ENCODE measurements around the gene HAX1. TPM values are rescaled to one million over a fixed set of nuclear protein-coding genes. Genes with fewer than 3 reads are reported as not detected.
"Not testable (repeated sequence)": the region's sequence is repeated elsewhere in the genome, so short reads cannot be mapped to it uniquely, and the experiment has no call there.

HAX1 gene
- total RNA-seq, 2 donors from 2014 or later, result 63.9 to 71.6 TPM

DNA sequence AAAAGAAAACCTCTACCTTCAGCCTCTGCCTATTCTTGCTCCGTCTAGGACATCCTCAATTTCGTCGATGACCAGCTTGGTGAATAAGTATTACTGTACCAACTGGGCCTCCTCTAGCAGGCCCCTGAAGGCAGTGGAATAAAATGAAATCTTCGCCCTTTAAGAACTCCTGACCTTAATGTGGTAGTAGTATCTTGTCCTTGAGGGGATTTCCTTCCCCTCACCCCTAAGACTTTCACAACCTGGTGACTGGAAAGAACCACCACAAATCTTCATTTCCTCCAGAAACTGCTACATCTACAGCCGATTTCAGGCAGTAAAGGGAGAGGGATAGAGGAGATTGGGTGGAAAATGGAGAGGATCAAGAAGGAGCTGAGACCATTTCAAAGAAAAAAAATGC is 1.6 kb upstream of the HAX1 start:
- intact Hi-C loops (cut with DNase I), result no loop called here
- DNase-seq (ENCODE audit: low spot score), result no peak

DNA sequence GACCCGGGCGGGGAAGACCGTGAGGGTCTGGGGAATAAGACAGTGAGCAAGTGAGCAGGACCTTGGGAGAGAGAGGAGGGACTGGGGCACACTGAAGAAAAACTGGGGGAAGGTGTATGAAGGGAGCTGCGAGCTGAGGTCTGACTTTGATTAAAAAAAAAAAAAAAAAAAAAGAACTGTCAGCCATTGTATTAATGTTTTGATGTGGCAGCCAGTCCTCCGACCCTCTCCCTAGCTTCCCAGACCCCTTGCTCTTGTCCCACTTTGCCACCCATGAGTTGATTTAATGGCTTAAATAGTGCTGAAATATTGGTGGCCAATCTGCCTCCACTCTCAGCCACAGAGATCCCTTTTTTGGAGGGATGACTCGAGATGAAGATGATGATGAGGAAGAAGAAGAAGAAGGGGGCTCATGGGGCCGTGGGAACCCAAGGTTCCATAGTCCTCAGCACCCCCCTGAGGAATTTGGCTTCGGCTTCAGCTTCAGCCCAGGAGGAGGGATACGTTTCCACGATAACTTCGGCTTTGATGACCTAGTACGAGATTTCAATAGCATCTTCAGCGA is 652 bp downstream of the HAX1 start:
- DNase-seq (ENCODE audit: low spot score), result no peak
- intact Hi-C loops (cut with DNase I), result no loop called here

DNA sequence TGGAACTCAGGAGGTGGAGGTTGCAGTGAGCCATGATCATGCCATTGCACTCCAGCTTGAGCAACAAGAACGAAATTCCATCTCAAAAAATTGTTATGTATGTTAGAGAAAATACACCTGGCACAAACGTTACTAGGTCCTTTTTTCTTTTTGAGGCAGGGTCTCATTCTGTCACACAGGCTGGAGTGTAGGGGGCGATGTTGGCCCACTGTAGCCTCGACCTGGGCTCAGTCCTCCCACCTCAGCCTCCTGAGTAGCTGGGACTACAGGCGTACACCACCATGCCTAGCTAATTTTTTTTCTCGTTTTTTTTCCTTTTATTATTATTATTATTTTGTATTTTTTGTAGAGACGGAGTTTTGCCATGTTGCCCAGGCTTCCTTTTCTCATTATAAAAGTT is 4.4 kb downstream of the HAX1 start:
- no peak for DNase-seq (ENCODE audit: low spot score)
- intact Hi-C loops (cut with DNase I), result no loop called here

DNA sequence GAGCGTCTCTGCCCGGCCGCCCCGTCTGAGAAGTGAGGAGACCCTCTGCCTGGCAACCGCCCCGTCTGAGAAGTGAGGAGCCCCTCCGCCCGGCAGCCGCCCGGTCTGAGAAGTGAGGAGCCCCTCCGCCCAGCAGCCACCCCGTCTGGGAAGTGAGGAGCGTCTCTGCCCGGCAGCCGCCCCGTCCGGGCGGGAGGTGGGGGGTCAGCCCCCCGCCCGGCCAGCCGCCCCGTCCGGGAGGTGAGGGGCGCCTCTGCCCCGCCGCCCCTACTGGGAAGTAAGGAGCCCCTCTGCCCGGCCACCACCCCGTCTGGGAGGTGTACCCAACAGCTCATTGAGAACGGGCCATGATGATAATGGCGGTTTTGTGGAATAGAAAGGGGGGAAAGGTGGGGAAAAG is 15.2 kb downstream of the HAX1 start:
- DNase-seq (ENCODE audit: low spot score); intact Hi-C loops (cut with DNase I): not testable (repeated sequence)

DNA sequence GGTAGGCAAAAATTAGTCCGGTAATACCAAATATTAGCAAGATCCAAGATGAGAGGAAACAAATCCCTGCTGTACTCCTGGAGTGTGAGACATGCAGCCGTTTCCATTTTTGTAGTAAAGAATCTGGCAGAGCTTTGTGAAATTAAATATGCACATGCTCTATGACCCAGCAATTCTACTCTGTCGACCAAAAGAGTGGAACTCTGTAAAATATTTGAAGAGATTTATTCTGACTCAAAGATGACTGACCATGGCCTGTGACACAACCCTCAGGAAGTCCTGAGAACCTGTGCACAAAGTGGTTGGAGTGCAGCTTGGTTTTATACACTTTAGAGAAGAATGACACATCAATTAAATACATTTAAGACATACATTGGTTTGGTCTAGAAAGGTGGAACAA is 16.2 kb downstream of the HAX1 start:
- peak; percentile 6 for DNase-seq (ENCODE audit: low spot score)
- intact Hi-C loops (cut with DNase I), result no loop called here

DNA sequence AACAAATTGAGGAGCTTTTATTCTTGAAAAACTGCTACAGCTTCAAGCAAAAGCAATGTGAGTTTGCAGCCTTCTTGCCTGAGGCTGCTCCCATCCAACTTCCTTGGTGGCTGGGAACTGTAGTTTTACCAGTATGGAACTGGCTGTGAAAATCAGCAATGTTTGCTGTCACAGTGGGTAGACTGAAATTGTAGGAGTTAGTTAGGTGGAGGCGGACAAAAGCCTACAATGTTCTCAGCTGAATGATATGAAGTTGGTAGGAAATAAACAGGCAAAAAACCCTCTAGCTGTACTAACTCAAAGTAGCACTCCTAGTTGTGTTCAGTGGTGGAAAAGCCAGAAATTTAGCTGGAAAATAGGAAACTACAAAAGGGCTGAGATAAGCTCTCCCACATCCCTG is 18.5 kb downstream of the HAX1 start:
- intact Hi-C loops (cut with DNase I), result no loop called here
- DNase-seq (ENCODE audit: low spot score), result no peak

DNA sequence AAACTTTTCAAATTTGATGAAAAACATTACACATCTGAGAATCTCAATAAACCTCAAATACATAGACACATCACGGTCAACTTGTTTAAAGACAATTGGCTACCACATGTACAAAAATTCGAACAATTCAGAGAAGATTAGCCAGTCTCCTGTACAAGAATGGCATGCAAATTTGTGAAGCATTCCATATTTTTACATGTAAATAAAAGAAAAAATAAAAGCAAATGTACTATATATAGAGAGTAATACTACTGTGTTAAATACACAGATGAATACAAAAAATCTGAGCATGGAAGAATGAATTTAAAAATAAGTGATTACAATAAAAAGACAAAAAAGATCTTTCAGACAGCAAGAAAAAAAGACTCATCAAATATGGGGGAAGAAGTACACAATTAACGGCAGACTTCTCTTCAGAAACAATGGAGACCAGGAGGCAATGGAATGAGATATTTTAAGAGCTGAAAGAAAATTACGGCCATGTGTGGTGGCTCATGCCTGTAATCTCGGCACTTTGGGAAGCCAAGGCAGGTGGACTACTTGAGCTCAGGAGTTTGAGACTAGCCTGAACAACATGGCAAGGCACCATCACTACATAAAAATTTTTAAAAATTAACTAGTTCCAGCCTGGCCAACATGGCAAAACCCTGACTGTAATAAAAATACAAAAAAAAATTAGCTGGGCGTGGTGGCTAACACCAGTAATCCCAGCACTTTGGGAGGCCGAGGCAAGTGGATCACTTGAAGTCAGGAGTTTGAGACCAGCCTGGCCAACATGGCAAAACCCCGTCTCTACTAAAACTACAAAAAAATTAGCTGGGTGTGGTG is 23.2 kb downstream of the HAX1 start:
- no peak for DNase-seq (ENCODE audit: low spot score)
- intact Hi-C loops (cut with DNase I), result no loop called here

DNA sequence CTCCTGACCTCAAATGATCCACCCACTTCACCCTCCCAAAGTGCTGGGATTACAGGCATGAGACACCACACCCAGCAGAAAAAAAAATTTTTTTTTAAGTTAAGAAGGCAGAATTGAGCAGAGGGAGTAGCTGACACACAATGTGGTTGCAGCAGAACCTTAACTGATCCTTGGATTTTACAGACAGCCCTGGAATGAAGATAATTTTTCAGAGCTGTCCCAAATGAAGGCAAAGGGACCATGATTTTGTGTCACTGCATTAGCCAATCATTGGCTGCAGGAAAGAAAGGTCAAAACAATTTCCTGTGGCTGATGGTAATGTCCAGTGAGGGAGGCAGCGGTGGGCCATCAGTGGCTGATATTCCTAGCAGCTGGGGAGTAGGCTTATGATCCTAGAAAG is 29.2 kb downstream of the HAX1 start:
- intact Hi-C loops (cut with DNase I), result no loop called here
- no peak for DNase-seq (ENCODE audit: low spot score)

DNA sequence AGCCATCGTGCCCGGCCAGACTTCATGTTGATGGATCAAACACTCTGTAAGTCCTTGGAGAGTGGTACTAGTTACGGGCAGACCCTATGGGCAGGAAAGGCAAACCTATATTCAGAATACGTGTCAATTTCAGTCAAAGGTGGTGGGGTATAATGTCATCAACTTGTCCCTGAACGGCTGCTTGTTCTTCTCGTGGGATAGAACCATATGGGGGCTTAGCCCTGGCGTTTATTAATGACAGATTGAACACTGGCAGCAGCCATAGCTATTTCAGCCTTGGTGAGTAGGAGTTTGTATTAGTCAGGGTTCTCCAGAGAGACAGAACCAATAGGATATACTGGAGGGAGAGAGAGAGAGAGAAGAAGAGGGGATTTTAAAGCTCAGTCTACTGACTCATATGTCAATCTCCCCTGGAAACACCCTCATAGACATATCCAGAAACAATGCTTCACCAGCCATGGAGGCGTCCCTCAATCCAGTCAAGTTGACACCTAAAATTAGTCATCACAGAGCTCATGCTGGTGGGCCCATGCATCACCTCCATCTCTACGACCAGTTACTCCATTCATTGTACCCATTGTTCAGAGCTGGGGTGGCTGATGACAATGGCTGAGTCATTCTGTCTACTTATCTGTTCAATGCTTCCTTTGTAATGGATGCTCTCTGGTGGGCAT is 32.4 kb downstream of the HAX1 start:
- no peak for DNase-seq (ENCODE audit: low spot score)
- intact Hi-C loops (cut with DNase I), result no loop called here

DNA sequence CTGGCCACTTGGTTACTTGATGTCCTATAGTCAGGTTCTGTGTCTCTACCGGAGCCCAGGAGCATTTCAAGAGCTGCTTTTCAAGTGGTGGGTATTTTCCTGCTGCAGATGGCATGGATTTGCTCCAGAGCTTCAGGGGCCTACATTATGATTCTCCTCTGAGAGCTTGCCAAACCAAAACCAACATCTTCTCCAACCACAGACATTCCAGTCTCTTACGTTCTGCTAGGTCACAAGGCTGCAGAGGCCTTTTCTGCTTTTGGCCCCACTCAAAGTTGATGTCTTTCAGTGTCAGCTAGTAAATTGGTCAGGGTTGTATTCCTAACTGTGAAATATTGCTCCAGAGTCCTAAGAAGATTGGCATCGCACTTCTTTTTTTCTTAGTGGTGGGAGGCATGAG is 33.7 kb downstream of the HAX1 start:
- DNase-seq (ENCODE audit: low spot score), result no peak
- intact Hi-C loops (cut with DNase I), result no loop called here

DNA sequence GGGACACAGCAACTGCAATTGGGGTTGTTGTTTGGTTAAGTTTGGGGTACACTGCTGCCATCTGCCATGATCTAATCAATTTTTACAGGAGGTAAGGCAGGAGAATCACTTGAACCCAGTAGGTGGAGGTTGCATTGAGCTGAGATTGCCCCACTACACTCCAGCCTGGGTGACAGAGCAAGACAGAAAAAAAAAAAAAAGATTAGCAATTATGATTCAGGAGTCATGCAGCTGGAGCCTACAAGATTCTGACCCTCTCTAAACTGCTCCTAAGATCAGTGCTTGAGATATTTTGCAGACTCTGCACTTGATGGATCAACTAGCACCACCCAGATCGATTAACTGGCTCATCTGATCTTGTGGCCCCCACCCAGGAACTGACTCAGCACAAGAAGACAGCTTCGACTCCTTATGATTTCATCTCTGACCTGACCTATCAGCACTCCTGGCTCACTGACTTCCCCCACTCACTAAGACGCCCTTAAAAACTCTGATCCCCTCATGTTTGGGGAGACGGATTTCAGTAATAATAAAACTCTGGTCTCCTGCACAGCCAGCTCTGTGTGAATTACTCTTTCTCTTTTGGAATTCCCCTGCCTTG is 35.3 kb downstream of the HAX1 start:
- DNase-seq (ENCODE audit: low spot score); intact Hi-C loops (cut with DNase I): not testable (repeated sequence)

DNA sequence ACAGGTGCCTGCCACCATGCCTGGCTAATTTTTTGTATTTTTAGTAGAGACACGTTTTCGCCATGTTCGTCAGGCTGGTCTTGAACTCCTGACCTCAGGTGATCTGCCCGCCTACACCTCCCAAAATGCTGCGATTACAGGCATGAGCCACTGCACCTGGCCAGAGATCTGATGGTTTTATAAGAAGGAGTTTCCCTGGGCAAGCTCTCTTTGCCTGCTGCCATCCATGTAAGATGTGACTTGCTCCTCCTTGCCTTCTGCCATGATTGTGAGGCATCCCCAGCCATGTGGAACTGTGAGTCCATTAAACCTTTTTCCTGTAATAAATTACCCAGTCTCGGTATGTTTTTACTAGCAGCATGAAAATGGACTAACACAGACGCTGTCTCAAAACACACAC is 36.7 kb downstream of the HAX1 start:
- DNase-seq (ENCODE audit: low spot score); intact Hi-C loops (cut with DNase I): not testable (repeated sequence)

DNA sequence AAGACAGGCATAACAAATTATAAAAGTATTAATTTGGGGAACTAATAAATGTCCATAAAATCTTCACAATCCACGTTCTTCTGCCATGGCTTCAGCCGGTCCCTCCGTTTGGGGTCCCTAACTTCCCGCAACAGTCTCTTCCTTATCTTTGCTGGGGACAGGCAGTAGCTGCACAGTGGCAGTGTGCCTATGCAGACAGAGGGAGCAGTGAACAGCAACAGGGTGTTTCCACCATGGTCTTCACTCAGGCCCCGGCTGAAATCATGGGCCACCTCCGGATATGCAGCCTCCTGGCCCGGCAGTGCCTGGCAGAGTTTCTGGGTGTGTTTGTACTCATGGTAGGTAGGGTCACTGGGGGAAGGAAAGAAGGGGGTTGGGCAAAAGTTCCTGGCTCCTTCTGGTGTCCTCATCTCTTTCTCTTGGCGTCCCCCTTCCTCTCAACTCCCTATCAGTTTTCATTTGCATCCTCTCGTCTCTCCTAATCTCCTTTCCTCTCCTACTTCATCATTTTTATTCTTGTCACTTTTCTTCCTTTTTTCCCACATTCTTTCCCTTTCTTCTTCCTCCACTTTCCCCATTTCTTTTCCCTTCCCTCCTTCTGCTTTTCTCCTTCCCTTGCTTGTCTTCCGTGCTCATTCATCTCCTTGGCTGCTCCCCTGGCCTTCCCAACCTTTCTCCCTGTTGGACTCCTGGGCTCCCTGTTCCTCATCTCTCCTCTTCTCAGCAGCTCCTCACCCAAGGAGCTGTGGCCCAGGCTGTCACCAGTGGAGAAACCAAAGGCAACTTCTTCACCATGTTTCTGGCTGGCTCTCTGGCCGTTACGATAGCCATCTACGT is 40.0 kb downstream of the HAX1 start:
- intact Hi-C loops (cut with DNase I); DNase-seq (ENCODE audit: low spot score): not testable (repeated sequence)

DNA sequence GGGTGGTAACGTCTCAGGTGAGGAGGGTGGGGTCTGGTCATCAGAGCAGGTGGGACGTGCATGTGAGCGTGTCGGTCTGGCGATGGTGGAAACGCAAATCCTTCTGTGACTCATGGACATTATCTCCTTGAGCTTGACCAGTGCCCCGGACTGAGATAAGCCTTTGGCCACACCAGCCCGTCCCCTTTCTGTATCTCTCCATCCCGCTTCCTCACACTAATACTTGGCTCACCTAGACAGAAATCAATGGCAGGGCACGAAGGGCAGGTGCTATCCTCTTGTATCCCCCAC is 40.6 kb downstream of the HAX1 start:
- intact Hi-C loops (cut with DNase I), result no loop called here
- DNase-seq (ENCODE audit: low spot score), result no peak

DNA sequence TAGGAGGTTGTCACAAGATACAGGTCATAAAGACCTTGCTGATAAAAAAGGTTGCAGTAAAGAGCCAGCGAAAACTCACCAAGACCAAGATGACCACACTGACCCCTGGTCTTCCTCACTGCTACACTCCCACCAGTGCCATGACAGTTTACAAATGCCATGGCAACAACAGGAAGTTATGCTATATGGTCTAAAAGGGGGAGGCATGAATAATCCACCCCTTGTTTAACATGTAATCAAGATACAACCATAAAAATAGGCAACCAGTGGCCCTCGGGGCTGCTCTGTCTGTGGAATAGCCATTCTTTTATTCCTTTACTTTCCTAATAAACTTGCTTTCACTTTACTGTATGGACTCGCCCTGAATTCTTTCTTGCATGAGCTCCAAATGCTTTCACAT is 41.8 kb downstream of the HAX1 start:
- intact Hi-C loops (cut with DNase I); DNase-seq (ENCODE audit: low spot score): not testable (repeated sequence)

DNA sequence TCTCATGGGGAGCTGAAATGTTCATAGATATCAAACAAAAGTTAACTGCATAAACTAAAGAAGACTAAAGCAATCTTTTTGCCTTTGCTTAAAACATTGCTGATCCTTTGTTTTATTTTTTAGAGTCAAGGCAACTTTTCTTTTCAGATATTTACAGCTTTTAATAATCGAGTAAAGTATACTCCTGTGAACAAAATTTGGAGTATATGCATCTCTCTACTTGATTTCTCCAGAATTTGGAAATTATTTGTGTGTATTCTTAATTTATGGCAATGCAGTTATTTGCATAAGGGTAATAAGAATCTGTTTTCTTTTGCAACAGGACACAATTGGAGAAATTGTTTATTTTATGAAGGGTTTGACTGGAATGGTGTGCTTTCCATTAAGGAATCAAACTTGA is 44.3 kb downstream of the HAX1 start:
- intact Hi-C loops (cut with DNase I), result loop anchor here in 1 of 2 donors (5.0 kb wide), 1 partner anchor 1971 kb away; no protein-coding TSS in a partner anchor
- no peak for DNase-seq (ENCODE audit: low spot score)

DNA sequence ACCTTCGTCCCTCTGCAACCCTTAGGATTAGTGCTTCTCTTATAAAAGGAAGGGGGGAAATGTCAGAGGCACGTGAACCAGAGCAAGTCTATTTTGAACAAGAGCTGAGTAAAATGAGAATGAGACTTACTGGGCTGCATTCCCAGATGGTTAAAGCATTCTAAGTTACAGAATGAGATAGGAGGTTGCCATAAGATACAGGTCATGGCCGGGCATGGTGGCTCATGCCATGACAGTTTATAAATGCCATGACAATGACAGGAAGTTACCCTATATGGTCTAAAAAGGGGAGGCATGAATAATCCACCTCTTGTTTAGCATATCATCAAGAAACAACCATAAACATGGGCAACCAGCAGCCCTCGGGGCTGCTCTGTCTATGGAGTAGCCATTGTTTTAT is 46.0 kb downstream of the HAX1 start:
- no peak for DNase-seq (ENCODE audit: low spot score)
- intact Hi-C loops (cut with DNase I), result loop anchor here in 1 of 2 donors (5.0 kb wide), 1 partner anchor 1969 kb away; no protein-coding TSS in a partner anchor

DNA sequence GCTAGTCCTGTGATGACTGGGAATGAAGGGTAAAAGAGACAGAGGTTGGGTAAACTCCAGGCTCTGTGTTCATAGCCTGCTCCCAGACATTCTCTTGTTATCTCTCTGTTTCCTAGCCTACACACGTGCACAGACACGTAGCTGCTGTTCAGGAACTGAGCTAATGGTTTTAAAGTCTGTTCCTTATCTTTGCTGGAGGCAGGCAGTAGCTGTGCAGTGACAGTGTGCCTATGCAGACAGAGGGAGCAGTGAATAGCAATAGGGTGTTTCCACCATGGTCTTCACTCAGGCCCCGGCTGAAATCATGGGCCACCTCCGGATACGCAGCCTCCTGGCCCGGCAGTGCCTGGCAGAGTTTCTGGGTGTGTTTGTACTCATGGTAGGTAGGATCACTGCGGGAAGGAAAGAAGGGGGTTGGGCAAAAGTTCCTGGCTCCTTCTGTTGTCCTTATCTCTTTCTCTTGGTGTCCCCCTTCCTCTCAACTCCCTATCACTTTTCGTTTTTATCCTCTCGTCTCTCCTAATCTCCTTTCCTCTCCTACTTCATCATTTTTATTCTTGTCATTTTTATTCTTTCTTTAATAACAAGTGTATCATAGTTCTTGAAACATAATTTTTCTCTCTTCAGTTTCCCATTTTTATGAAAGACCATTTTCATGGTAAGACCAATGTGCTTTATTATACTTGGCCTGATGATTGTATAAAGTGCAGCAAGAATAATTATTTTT is 48.6 kb downstream of the HAX1 start, which contains the start of gene AQP10:
Gene AQP10 (plus strand): TSS at position 212 of the 727 bp plus-strand sequence. CDS start 63 bp downstream, at position 275.
- intact Hi-C loops (cut with DNase I), result no loop called here

DNA sequence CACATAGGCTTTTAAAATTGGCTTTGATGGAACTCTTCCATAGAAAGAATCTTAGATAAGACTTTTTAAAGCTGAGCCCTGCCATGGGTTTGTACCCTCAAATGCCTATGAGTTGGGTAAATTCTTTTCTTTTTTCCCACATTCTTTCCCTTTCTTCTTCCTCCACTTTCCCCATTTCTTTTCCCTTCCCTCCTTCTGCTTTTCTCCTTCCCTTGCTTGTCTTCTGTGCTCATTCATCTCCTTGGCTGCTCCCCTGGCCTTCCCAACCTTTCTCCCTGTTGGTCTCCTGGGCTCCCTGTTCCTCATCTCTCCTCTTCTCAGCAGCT is 49.1 kb downstream of the HAX1 start:
- DNase-seq (ENCODE audit: low spot score); intact Hi-C loops (cut with DNase I): not testable (repeated sequence)

More for the DNA sequence above, 48.6 kb downstream of the HAX1 start, which contains the start of gene AQP10:
- DNase-seq (ENCODE audit: low spot score), result no peak

Data from posterior vena cava (tissue), 2 donors.